KMS-11 (cell line): Measurements from ENCODE around the gene SLC1A2.

Experiments
- H2AFZ ChIP-seq: fragments of 200-600 bp; sonication (generic); 2 replicates; pipeline ENCODE4 v1.6.1; 2016; ENCODE audit warnings: antibody characterized with exemption, mixed run types, low read depth
- H3K27ac ChIP-seq: fragments of 200-600 bp; sonication (generic); 2 replicates; pipeline ENCODE4 v1.6.1; 2016; ENCODE audit warnings: mild to moderate bottlenecking, mixed run types
- H3K27me3 ChIP-seq: fragments of 200-600 bp; sonication (generic); 2 replicates; pipeline ENCODE4 v1.6.1; 2017; ENCODE audit warnings: mild to moderate bottlenecking, low read depth, mixed run types, moderate library complexity; ENCODE audit not compliant: insufficient read depth
- H3K36me3 ChIP-seq: fragments of 200-600 bp; sonication (generic); 2 replicates; pipeline ENCODE4 v1.6.1; 2017; ENCODE audit warnings: mild to moderate bottlenecking, mixed run types; ENCODE audit not compliant: insufficient read depth
- H3K4me1 ChIP-seq: fragments of 200-600 bp; sonication (generic); 2 replicates; pipeline ENCODE4 v1.6.1; 2016; ENCODE audit warnings: mild to moderate bottlenecking, low read depth, mixed run types; ENCODE audit not compliant: poor library complexity, severe bottlenecking
- H3K4me2 ChIP-seq: fragments of 200-600 bp; sonication (generic); 2 replicates; pipeline ENCODE4 v1.7.0; 2016; ENCODE audit warnings: mild to moderate bottlenecking, mixed run types
- H3K4me3 ChIP-seq: fragments of 200-600 bp; sonication (generic); IDR thresholded peaks from 2 replicates; pipeline ENCODE4 v1.6.1; 2017; ENCODE audit warnings: low read depth, low read length, mixed read lengths; ENCODE audit not compliant: insufficient read depth
- H3K79me2 ChIP-seq: fragments of 200-600 bp; sonication (generic); 2 replicates; pipeline ENCODE4 v1.6.1; 2016; ENCODE audit warnings: low read depth, mixed run types; ENCODE audit not compliant: insufficient read depth
- H3K9ac ChIP-seq: fragments of 200-600 bp; sonication (generic); 2 replicates; pipeline ENCODE4 v1.6.1; 2016; ENCODE audit warnings: mild to moderate bottlenecking, mixed run types
- H4K20me1 ChIP-seq: fragments of 200-600 bp; sonication (generic); 2 replicates; pipeline ENCODE4 v1.6.1; 2016; ENCODE audit warnings: mild to moderate bottlenecking, mixed run types; ENCODE audit not compliant: insufficient read depth
- TF ChIP-seq, protein P1 (sequence below): fragments of 200-600 bp; sonication (generic); conservative IDR thresholded peaks from 2 replicates; pipeline ENCODE4 v1.6.1; 2017; ENCODE audit warnings: low read depth, mild to moderate bottlenecking, antibody characterized with exemption, low read length, moderate library complexity, mixed read lengths

Gene SLC1A2

DNA sequence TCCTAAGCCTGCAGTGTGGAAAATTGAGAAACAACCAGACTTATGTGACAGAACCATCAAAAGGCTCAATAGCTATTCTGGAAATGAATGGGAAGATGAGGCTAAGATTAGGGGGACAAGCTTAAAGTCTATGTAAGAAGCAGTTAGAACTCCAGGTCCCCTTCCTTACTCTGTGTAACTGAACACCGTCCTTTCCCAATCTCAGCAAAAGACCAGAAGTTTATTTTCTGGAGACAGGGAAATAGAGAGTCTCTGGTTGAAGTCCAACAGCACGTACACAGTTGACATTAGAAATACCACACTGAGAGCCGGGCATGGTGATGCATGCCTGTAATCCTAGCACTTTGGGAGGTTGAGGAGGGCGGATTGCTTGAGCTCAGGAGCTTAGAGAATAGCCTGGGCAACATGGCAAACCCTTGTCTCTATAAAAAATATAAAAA lies 186.4 kb downstream of the SLC1A2 start:
- H3K4me3 ChIP-seq, result no peak overlapping the region
- no peak overlapping the region for H2AFZ ChIP-seq
- no peaks in the 10 kb centered on the region for H3K4me1 ChIP-seq
- H3K27me3 ChIP-seq, result no peaks in the 10 kb centered on the region
- no peak overlapping the region for H3K9ac ChIP-seq
- no peak overlapping the region for H3K4me2 ChIP-seq
- TF ChIP-seq, protein P1, sequence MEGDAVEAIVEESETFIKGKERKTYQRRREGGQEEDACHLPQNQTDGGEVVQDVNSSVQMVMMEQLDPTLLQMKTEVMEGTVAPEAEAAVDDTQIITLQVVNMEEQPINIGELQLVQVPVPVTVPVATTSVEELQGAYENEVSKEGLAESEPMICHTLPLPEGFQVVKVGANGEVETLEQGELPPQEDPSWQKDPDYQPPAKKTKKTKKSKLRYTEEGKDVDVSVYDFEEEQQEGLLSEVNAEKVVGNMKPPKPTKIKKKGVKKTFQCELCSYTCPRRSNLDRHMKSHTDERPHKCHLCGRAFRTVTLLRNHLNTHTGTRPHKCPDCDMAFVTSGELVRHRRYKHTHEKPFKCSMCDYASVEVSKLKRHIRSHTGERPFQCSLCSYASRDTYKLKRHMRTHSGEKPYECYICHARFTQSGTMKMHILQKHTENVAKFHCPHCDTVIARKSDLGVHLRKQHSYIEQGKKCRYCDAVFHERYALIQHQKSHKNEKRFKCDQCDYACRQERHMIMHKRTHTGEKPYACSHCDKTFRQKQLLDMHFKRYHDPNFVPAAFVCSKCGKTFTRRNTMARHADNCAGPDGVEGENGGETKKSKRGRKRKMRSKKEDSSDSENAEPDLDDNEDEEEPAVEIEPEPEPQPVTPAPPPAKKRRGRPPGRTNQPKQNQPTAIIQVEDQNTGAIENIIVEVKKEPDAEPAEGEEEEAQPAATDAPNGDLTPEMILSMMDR, result no peak
- H3K36me3 ChIP-seq, result no peaks in the 10 kb centered on the region
- H3K79me2 ChIP-seq, result no peaks in the 10 kb centered on the region
- H3K27ac ChIP-seq, result no peak overlapping the region
- no peaks in the 10 kb centered on the region for H4K20me1 ChIP-seq

DNA sequence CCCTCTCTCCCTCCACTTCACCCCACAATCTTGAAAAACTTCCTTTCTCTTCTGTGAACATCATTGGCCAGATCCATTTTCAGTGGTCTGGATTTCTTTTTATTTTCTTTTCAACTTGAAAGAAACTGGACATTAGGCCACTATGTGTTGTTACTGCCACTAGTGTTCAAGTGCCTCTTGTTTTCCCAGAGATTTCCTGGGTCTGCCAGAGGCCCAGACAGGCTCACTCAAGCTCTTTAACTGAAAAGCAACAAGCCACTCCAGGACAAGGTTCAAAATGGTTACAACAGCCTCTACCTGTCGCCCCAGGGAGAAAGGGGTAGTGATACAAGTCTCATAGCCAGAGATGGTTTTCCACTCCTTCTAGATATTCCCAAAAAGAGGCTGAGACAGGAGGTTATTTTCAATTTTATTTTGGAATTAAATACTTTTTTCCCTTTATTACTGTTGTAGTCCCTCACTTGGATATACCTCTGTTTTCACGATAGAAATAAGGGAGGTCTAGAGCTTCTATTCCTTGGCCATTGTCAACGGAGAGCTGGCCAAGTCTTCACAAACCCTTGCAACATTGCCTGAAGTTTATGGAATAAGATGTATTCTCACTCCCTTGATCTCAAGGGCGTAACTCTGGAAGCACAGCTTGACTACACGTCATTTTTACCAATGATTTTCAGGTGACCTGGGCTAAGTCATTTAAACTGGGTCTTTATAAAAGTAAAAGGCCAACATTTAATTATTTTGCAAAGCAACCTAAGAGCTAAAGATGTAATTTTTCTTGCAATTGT lies 188.1 kb downstream of the SLC1A2 start:
- Histone ChIP-seq H2AFZ (no peak overlapping the region), H3K4me2 (no peak overlapping the region), H4K20me1 (no peaks in the 10 kb centered on the region), H3K27ac (no peak overlapping the region), H3K36me3 (no peaks in the 10 kb centered on the region), H3K4me1 (no peaks in the 10 kb centered on the region), H3K79me2 (no peaks in the 10 kb centered on the region), H3K27me3 (no peaks in the 10 kb centered on the region), H3K9ac (no peak overlapping the region), H3K4me3 (no peak overlapping the region)
- TF ChIP-seq, protein P1, result no peak

DNA sequence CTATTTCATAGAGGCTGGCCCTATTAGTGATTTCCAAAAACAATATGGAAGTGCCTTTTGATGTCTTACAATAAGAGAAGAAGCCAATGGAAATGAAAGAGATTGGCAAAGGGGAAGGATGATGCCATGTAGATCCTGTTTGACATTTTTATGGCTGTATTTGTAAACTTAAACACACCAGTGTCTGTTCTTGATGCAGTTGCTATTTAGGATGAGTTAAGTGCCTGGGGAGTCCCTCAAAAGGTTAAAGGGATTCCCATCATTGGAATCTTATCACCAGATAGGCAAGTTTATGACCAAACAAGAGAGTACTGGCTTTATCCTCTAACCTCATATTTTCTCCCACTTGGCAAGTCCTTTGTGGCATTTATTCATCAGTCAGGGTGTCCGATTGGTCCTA lies 189.0 kb downstream of the SLC1A2 start:
- H3K4me3 ChIP-seq, result no peak overlapping the region
- TF ChIP-seq, protein P1, result no peak
- no peaks in the 10 kb centered on the region for H3K4me1 ChIP-seq
- no peak overlapping the region for H2AFZ ChIP-seq
- no peaks in the 10 kb centered on the region for H4K20me1 ChIP-seq
- H3K36me3 ChIP-seq, result no peaks in the 10 kb centered on the region
- H3K79me2 ChIP-seq, result no peaks in the 10 kb centered on the region
- H3K9ac ChIP-seq, result no peak overlapping the region
- H3K4me2 ChIP-seq, result no peak overlapping the region
- no peak overlapping the region for H3K27ac ChIP-seq
- H3K27me3 ChIP-seq, result no peaks in the 10 kb centered on the region

DNA sequence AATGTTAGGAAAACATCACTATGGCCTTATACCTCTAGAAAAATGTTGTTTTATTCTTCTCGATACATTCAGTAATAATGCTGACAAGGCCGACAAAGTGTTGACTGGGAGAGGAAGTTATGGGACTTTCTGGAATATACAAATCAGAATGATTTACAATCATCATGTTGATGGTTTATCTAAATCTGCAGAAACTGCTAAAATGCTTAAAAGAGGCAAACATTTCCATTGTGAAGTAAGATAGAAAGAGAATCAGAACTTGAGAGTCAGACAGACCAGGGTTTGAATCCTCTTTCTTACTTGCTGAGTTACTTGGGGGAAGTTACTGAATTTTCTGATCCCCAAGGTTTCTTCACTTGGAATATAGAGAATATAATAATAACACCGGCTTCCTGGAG lies 191.0 kb downstream of the SLC1A2 start:
- H4K20me1 ChIP-seq, result no peaks in the 10 kb centered on the region
- H3K4me2 ChIP-seq, result no peak overlapping the region
- no peaks in the 10 kb centered on the region for H3K79me2 ChIP-seq
- H3K36me3 ChIP-seq, result no peaks in the 10 kb centered on the region
- no peak overlapping the region for H3K27ac ChIP-seq
- no peak overlapping the region for H2AFZ ChIP-seq
- H3K4me3 ChIP-seq, result no peak overlapping the region
- H3K4me1 ChIP-seq, result no peaks in the 10 kb centered on the region
- no peaks in the 10 kb centered on the region for H3K27me3 ChIP-seq
- no peak overlapping the region for H3K9ac ChIP-seq
- TF ChIP-seq, protein P1, result no peak
